ENCODE results near the gene PCDHGA10.

DNA sequence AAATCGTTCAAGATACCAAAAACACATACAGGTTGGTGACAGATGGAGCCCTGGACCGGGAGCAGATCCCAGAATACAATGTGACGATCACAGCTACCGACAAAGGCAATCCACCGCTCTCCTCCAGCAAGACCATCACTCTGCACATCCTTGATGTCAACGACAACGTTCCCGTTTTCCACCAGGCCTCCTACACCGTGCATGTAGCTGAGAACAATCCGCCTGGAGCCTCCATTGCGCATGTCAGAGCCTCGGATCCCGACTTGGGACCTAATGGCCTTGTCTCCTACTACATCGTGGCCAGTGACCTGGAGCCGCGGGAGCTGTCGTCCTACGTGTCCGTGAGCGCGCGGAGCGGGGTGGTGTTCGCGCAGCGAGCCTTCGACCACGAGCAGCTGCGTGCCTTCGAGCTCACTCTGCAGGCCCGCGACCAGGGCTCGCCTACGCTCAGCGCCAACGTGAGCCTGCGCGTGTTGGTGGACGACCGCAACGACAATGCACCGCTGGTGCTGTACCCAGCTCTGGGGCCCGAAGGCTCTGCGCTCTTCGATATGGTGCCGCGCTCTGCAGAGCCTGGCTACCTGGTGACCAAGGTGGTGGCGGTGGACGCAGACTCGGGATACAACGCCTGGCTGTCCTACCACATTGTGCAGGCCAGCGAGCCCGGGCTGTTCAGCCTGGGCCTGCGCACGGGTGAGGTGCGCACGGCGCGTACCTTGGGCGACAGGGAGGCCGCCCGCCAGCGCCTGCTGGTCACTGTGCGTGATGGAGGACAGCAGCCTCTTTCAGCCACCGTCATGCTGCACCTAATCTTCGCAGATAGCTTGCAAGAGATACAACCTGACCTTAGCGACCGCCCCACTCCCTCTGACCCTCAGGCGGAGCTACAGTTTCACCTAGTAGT lies 41.0 kb upstream of the PCDHGA10 start:
- TF ChIP-seq, protein P1, sequence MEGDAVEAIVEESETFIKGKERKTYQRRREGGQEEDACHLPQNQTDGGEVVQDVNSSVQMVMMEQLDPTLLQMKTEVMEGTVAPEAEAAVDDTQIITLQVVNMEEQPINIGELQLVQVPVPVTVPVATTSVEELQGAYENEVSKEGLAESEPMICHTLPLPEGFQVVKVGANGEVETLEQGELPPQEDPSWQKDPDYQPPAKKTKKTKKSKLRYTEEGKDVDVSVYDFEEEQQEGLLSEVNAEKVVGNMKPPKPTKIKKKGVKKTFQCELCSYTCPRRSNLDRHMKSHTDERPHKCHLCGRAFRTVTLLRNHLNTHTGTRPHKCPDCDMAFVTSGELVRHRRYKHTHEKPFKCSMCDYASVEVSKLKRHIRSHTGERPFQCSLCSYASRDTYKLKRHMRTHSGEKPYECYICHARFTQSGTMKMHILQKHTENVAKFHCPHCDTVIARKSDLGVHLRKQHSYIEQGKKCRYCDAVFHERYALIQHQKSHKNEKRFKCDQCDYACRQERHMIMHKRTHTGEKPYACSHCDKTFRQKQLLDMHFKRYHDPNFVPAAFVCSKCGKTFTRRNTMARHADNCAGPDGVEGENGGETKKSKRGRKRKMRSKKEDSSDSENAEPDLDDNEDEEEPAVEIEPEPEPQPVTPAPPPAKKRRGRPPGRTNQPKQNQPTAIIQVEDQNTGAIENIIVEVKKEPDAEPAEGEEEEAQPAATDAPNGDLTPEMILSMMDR (IDR thresholded peaks at IDR 0.05): no peak
- TF ChIP-seq POLR2A (IDR thresholded peaks at IDR 0.05): no peak
